ENCODE results near the gene COQ7.

The COQ7 gene

GRCh38 chr16:19113577-19114358, 46.4 kb downstream of the COQ7 start, which contains the start of gene ITPRIPL2:
Gene ITPRIPL2 (plus strand): TSS chr16:19113964. CDS start chr16:19114462, 498 bp downstream.
- peak; percentile 16 for DNase-seq

GRCh38 chr16:19114359-19115147, 47.1 kb downstream of the COQ7 start:
- no peak for DNase-seq

DNA sequence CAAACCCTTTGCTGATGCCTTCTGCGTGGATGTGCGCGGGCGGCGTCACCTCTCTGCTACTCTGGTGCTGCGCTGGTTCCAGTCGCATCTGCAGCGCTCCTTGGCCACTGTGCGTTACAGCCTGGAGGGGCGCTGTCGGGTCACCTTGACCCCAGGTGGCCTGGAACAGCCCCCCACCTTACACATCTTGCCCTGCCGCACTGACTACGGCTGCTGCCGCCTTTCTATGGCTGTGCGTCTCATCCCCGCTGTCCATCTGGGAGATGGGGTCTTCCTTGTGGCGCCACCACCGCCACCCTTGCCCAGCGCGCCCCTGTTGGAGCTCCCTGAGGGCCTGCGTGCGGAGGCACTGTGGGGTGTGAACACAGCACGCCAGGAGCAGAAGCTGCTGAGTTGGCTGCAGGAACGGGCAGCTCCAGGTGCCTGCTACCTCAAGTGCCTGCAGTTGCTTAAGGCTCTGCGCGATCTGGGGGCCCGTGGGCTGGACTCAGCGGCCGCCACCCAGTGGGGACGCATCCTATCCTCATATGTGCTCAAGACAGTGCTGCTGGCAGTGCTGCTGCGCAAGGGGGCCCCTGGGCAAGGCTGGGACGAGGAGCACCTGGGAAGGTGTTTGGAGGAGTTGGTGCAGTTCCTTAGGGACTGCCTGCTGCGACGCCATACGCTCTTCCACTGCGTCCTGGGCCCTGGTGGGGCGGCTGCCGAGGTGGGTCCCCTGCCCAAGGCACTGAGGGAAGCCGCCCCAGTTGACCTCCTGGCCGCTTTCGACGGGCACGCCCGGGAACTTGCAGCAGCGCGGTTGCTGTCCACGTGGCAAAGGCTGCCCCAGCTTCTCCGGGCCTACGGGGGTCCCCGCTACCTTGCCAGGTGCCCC, 48.0 kb downstream of the COQ7 start:
- DNase-seq: no peak

- DNase-seq: no peak
These were observed 49.5 kb downstream of the COQ7 start for GRCh38 chr16:19116711-19117449.

GRCh38 chr16:19118938-19119431, 51.6 kb downstream of the COQ7 start:
- DNase-seq: no peak

- no peak for DNase-seq
These were observed 52.1 kb downstream of the COQ7 start for GRCh38 chr16:19119564-19119963.

DNA sequence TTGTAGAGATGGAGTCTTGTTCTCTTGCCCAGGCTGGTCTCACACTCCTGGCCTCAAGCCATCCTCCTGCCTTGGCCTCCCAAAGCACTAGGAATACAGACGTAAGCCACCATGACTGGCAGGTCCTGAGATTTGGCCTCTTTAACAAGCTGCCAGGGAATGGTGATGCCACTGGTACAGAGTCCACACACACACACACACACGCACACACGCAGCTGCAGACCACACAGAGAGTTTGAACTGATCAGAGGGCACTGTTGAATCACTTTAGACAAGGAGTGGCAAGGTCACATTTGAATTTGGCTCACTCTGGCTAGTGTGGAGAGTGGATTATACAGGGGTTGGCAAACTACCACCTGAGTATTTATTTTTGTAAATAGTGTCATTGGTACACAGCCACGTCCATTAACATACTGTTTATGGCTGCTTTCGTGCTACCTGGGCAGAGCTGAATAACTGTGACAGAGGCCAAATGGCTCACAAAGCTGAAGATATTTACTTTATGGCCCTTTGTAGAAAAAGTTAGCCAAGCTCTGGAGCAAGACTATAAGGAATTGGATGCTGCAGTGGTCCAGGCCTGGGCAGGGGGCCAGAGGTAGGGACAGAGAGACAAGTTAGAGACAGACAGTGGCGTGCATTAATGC, 56.2 kb downstream of the COQ7 start:
- no peak for DNase-seq

DNA sequence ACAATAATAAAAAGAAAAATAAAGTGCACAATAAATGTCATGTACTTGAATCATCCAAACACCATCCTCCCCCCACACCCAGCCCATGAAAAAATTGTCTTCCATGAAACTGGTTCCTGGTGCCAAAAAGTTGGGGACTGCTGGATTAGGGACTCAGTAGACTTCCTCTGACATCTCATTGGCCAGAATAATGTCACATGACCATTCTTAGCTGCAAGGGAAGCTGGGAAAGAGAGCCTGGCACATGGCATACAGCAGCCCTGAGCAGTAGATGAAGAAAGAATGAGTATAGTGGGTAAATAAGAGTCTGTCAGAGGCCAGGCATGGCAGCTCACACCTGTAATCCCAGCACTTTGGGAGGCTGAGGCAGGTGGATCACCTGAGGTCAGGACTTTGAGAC, 58.9 kb downstream of the COQ7 start:
- DNase-seq: no peak

- DNase-seq: no peak
These were observed 59.8 kb downstream of the COQ7 start for GRCh38 chr16:19127205-19127604.

- no peak for DNase-seq
These were observed 60.3 kb downstream of the COQ7 start for GRCh38 chr16:19127674-19128131.

DNA sequence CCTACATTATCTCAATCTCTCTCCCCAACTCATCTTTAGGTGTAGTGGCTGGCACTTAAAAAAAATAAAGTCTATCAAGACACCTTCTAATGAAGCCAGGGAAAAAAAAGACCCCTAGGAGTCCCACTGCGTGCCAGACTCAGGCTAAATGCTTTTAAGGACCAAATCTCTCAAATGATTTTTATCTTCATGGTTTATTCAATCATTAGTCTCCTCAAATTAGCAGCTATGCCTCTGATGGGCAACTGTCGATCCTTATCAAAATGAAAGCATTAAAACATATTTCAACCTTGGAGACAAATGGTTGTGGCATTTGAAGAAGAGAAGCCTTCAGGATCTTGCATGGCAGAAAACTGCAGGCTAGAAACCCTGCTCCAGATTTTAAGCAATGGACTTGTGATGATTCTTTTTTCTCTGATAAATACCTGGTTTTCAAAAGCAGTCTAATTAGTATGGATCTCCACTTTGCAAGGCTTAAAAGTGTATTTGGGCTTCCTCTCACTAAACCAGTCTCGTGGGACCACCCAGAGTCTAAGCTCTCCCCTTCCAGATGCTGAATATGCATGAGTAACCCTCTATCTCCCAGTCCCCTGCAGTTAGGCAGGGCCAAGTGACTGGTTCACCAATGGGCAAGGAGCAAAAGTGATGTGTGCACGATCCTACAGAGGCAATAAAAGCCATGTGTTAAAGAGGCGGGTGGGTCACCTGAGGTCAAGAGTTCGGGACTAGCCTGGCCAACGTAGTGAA, 61.2 kb downstream of the COQ7 start:
- DNase-seq: no peak

Data from NCI-H1105 (cell line).